PC-3 (cell line): ENCODE data around the gene LRRC47. TPM values are rescaled to one million over a fixed set of nuclear protein-coding genes. Genes with fewer than 3 reads are reported as not detected.
A peak's percentile ranks its signal among the peaks of the same experiment; 100 is the strongest.

Experiments
- ATAC-seq: fragments of 200-7000 bp; cut with Tn5 transposase; 2 replicates; pipeline ENCODE4 v1.9.1; 2020; ENCODE audit warnings: mild to moderate bottlenecking, moderate library complexity
- BruUV-seq: library from RNA; stranded (reverse); fragments of 400-500 nt; replicated peaks from 2 replicates; lab custom pipeline; 2021; lab: Mats Ljungman, UMichigan
- CTCF ChIA-PET: fragments of 300-600 bp; sonication (Branson Sonifier 250); formaldehyde crosslinking; loops from one replicate; lab custom pipeline; 2022; ENCODE audit warnings: antibody characterized with exemption; lab: Charles Lee
- POLR2A ChIA-PET: fragments of 300-600 bp; sonication (Branson Sonifier 250); formaldehyde crosslinking; loops from one replicate; lab custom pipeline; 2022; ENCODE audit warnings: antibody characterized with exemption; ENCODE audit not compliant: unreplicated experiment; lab: Charles Lee
- DNase-seq: peaks from one replicate; pipeline ENCODE4 v3.0.0-alpha.2; 2015
- H2AFZ ChIP-seq: fragments of 300-600 bp; sonication (generic); 2 replicates; pipeline ENCODE4 v1.6.0; 2016; ENCODE audit warnings: antibody characterized with exemption, low read length
- H3F3A ChIP-seq: fragments of 300-600 bp; sonication (generic); one replicate; pipeline ENCODE4 v1.6.0; 2017; ENCODE audit warnings: antibody characterized with exemption, low read length, control low read depth, mild to moderate bottlenecking; ENCODE audit not compliant: unreplicated experiment
- H3K27ac ChIP-seq: fragments of 300-600 bp; sonication (generic); 2 replicates; pipeline ENCODE4 v1.5.1; 2016; ENCODE audit warnings: mild to moderate bottlenecking, low read length
- H3K27me3 ChIP-seq: fragments of 300-600 bp; sonication (generic); 2 replicates; pipeline ENCODE4 v1.6.1; 2016; ENCODE audit warnings: low read length, mixed read lengths
- H3K36me3 ChIP-seq: fragments of 300-600 bp; sonication (generic); 2 replicates; pipeline ENCODE4 v1.6.1; 2016; ENCODE audit warnings: low read depth, mixed run types, low read length, mixed read lengths
- H3K4me1 ChIP-seq: fragments of 300-600 bp; sonication (generic); 2 replicates; pipeline ENCODE4 v1.5.1; 2016; ENCODE audit warnings: low read length; ENCODE audit not compliant: insufficient read depth
- H3K4me2 ChIP-seq: fragments of 300-600 bp; sonication (generic); 2 replicates; pipeline ENCODE4 v1.6.0; 2016; ENCODE audit warnings: low read length
- H3K4me3 ChIP-seq: fragments of 300-600 bp; sonication (generic); 2 replicates; pipeline ENCODE4 v1.5.1; 2016; ENCODE audit warnings: mild to moderate bottlenecking, low read length, mixed read lengths
- H3K79me2 ChIP-seq: fragments of 300-600 bp; sonication (generic); 2 replicates; pipeline ENCODE4 v1.6.1; 2017; ENCODE audit warnings: low read length, mixed read lengths
- H3K9ac ChIP-seq: fragments of 300-600 bp; sonication (generic); 2 replicates; pipeline ENCODE4 v1.6.0; 2016; ENCODE audit warnings: mild to moderate bottlenecking, low read length
- H3K9me2 ChIP-seq: fragments of 300-600 bp; sonication (generic); replicated peaks from 2 replicates; pipeline ENCODE4 v1.6.1; 2016; ENCODE audit warnings: mixed run types, low read length, mixed read lengths
- H3K9me3 ChIP-seq: fragments of 300-600 bp; sonication (generic); 2 replicates; pipeline ENCODE4 v1.6.1; 2016; ENCODE audit warnings: low read length, mixed read lengths
- H4K20me1 ChIP-seq: fragments of 300-600 bp; sonication (generic); 2 replicates; pipeline ENCODE4 v1.6.1; 2016; ENCODE audit warnings: low read length, mixed read lengths
- EZH2 ChIP-seq: fragments of 300-600 bp; sonication (generic); IDR thresholded peaks from one replicate; pipeline ENCODE4 v1.6.1; 2017; ENCODE audit warnings: antibody characterized with exemption, mild to moderate bottlenecking, low read length; ENCODE audit not compliant: unreplicated experiment
- EZH2phosphoT487 ChIP-seq: fragments of 300-600 bp; sonication (generic); IDR thresholded peaks from 2 replicates; pipeline ENCODE4 v1.6.1; 2018; ENCODE audit warnings: mild to moderate bottlenecking, antibody characterized with exemption, low read length, borderline replicate concordance
- intact Hi-C: fragments of 100-400 bp; cut with micrococcal nuclease; formaldehyde crosslinking; loops from 2 replicates; pipeline ENCODE4 v1.9.0; 2023
- total RNA-seq: library from RNA; depleted of rRNA; stranded (reverse); fragments of >200 nt; gene quantifications from 2 replicates; pipeline ENCODE4 v1.2.3, GENCODE V29; 2014
- TF ChIP-seq, protein P1 (sequence below): fragments of 300-600 bp; sonication (generic); conservative IDR thresholded peaks from 2 replicates; pipeline ENCODE4 v1.5.1; 2017; ENCODE audit warnings: antibody characterized with exemption, low read depth, mild to moderate bottlenecking, low read length

LRRC47 gene
- total RNA-seq, 1 experiment from 2014 or later: 77.4 TPM

DNA sequence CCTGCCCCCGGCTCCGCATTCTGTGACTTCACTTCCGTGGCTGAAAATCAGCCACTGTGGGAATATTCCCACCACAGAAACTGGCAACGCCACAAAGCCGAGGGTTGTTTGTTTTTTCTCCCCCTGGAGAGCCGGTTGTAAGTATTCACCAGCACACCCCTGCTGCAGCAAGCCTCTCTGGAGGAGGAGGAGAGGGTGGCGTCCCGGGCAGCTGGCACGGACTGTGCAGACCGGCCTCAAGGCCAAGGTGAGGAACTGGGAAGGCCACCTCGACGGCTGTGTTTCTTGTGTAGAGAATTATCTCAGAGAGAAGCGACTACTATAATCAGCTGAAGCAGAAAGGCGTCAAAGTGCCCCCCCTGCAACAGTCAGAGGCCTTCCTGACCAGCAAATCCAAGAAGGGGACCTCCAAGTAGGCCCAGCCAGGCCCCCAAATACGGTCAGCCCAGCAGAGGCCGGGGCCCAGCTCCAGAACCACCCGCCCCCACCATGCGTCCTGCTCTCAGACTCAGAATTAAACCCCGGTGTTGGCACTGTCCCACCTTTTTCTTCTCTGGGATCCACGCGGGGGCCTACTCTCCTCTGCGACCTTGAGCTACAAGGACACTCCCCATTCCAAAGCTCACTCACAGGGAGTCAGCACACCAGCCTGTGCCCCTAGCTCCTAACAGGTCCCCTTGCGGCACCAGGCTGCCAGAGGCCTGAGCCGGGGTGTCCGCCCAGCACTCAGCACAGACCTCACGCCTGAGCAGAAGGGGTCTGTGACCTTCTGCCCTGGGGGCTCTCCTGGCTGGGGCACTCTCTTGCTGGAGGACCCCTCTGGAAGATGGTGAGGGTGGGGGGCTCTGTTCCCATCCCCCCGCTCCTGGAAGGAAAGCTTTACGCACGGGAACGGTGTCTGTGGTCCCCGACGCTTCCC, 24.9 kb downstream of the LRRC47 start:
- Histone ChIP-seq H3K9ac (peak overlapping the region; percentile 54; the same call in 1 of the 2 replicates), H3K27ac (no peak overlapping the region)

DNA sequence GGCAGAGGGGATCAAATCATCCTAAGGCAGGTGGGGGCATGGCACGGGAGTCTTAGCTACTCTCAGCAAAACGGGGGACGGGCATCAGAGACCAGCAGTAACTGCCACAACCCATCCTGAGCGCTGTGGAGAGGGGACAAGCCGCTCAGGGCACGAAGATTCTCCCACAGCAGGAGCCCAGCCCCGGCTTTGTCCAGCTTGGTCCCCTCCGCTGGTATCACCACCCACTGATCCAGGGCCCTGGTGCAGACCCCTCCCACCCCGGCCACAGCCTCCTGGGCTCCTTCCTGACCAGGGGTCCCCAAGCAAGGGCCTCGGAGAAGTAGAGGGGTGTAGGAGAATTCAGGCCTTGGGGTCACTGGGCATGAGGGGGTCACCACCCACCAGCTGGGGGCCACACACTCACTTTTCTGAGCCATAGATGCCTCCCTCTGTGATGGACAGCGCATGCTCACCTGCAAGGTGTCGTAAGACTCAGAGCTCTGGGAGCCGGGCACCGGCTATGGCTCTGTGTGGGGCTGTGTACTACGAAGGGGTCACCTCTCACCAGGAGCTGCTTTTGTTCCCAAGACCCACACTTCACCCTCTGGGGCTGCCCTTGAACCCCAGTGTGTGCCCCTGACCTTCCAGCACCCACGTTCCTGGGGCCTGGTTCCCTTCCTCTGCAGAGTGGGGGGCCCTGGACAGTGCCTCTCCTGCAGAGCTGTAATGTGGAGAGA, 26.1 kb downstream of the LRRC47 start:
- Histone ChIP-seq H3K36me3 (no peaks in the 10 kb centered on the region), H2AFZ (no peak overlapping the region), H3K4me2 (no peak overlapping the region), H3K79me2 (no peaks in the 10 kb centered on the region), H3F3A (no peaks in the 10 kb centered on the region), H3K9ac (no peak overlapping the region), H3K27ac (no peak overlapping the region), H3K9me2 (no peaks in the 10 kb centered on the region), H3K27me3 (peaks cover 20% of the 10 kb centered on the region), H3K4me1 (peaks cover 13% of the 10 kb centered on the region; the same call in 1 of the 2 replicates), H3K4me3 (no peak overlapping the region), H4K20me1 (no peaks in the 10 kb centered on the region), H3K9me3 (no peaks in the 10 kb centered on the region)
- TF ChIP-seq, protein P1, sequence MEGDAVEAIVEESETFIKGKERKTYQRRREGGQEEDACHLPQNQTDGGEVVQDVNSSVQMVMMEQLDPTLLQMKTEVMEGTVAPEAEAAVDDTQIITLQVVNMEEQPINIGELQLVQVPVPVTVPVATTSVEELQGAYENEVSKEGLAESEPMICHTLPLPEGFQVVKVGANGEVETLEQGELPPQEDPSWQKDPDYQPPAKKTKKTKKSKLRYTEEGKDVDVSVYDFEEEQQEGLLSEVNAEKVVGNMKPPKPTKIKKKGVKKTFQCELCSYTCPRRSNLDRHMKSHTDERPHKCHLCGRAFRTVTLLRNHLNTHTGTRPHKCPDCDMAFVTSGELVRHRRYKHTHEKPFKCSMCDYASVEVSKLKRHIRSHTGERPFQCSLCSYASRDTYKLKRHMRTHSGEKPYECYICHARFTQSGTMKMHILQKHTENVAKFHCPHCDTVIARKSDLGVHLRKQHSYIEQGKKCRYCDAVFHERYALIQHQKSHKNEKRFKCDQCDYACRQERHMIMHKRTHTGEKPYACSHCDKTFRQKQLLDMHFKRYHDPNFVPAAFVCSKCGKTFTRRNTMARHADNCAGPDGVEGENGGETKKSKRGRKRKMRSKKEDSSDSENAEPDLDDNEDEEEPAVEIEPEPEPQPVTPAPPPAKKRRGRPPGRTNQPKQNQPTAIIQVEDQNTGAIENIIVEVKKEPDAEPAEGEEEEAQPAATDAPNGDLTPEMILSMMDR: no peak
- TF ChIP-seq EZH2phosphoT487: no peak
- no peak for TF ChIP-seq EZH2
- intact Hi-C loops: no loop called here
- ChIA-PET POLR2A (no interaction called here), CTCF (no interaction called here)
- ATAC-seq (no peak), DNase-seq (no peak)
- no TSS peak for BruUV-seq

More for the DNA sequence above, 24.9 kb downstream of the LRRC47 start:
- intact Hi-C loops: loop anchor here (2.0 kb wide), 1 partner anchor 25 kb away; the partner anchor contains the start of gene LRRC47
- TF ChIP-seq, protein P1: no peak
- TF ChIP-seq EZH2 (no peak), EZH2phosphoT487 (no peak)
- Histone ChIP-seq H3K4me2 (peak overlapping the region; percentile 94), H4K20me1 (no peaks in the 10 kb centered on the region), H2AFZ (peak overlapping the region; percentile 95), H3K9me2 (no peaks in the 10 kb centered on the region), H3K9me3 (no peaks in the 10 kb centered on the region), H3K36me3 (no peaks in the 10 kb centered on the region), H3K4me1 (peaks cover 13% of the 10 kb centered on the region; the same call in 1 of the 2 replicates), H3K4me3 (peak overlapping the region; percentile 69), H3K79me2 (no peaks in the 10 kb centered on the region), H3K27me3 (peaks cover 8% of the 10 kb centered on the region), H3F3A (no peaks in the 10 kb centered on the region)
- TSS peak; percentile 36 for BruUV-seq
- no peak for DNase-seq
- no peak for ATAC-seq
- ChIA-PET CTCF (no interaction called here), POLR2A (no interaction called here)
